Measurements from ENCODE around the gene ZKSCAN4.

The ZKSCAN4 gene

GRCh38 chr6:28207510-28208110 is 44.5 kb downstream of the ZKSCAN4 start:
- DNase-seq = no peak

GRCh38 chr6:28206928-28207509 is 45.0 kb downstream of the ZKSCAN4 start:
- no peak for DNase-seq

- DNase-seq = no peak
Measured at GRCh38 chr6:28206527-28206926, 45.5 kb downstream of the ZKSCAN4 start.

GRCh38 chr6:28205879-28206278 is 46.2 kb downstream of the ZKSCAN4 start:
- DNase-seq = no peak

GRCh38 chr6:28203201-28203600 is 48.9 kb downstream of the ZKSCAN4 start:
- no peak for DNase-seq

GRCh38 chr6:28200020-28200419 is 52.0 kb downstream of the ZKSCAN4 start:
- no peak for DNase-seq

Data from DMS79 treated with DMSO at 0.1 percent for 48 hours (cell line).